ENCODE results near the gene BEAN1. TPM values are rescaled to one million over a fixed set of nuclear protein-coding genes. Genes with fewer than 3 reads are reported as not detected.

Gene BEAN1
- total and polyA plus RNA-seq, 9 of the 15 experiments (the other 6 are each of a cell fraction or from before 2014, with no cell fraction given): not detected

- peak in 1 of 2 experiments; percentile 93; a peak in 2 of 4 replicates for TF ChIP-seq HDAC1 (IDR thresholded peaks at IDR 0.05)
- TF ChIP-seq ELF4 (CRISPR knock-in tag; IDR thresholded peaks at IDR 0.05): no peak
- TF ChIP-seq HDAC2 (IDR thresholded peaks at IDR 0.05): peak; percentile 96
- TF ChIP-seq MXI1 (IDR thresholded peaks at IDR 0.05; ENCODE audit: low read depth, low read length): no peak
- TF ChIP-seq SMAD3 (CRISPR knock-in tag; conservative IDR thresholded peaks at IDR 0.05): no peak
- TF ChIP-seq CBX5 (IDR thresholded peaks at IDR 0.05; ENCODE audit: borderline replicate concordance, low read depth): no peak
- 0 out of 2 replicates have a peak, but pooled peaks have one; percentile 28 for TF ChIP-seq NFIC (IDR thresholded peaks at IDR 0.05)
- TF ChIP-seq, protein P1, sequence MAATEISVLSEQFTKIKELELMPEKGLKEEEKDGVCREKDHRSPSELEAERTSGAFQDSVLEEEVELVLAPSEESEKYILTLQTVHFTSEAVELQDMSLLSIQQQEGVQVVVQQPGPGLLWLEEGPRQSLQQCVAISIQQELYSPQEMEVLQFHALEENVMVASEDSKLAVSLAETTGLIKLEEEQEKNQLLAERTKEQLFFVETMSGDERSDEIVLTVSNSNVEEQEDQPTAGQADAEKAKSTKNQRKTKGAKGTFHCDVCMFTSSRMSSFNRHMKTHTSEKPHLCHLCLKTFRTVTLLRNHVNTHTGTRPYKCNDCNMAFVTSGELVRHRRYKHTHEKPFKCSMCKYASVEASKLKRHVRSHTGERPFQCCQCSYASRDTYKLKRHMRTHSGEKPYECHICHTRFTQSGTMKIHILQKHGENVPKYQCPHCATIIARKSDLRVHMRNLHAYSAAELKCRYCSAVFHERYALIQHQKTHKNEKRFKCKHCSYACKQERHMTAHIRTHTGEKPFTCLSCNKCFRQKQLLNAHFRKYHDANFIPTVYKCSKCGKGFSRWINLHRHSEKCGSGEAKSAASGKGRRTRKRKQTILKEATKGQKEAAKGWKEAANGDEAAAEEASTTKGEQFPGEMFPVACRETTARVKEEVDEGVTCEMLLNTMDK (IDR thresholded peaks at IDR 0.05; ENCODE audit: borderline replicate concordance, insufficient read depth, low read depth, low read length, poor library complexity, severe bottlenecking): no peak
- no peak for TF ChIP-seq ZNF224 (CRISPR knock-in tag; IDR thresholded peaks at IDR 0.05)
- no peak for TF ChIP-seq MIER1 (IDR thresholded peaks at IDR 0.05; ENCODE audit: low read depth)
- TF ChIP-seq MTF1 (CRISPR knock-in tag; IDR thresholded peaks at IDR 0.05; ENCODE audit: borderline replicate concordance): no peak
- TF ChIP-seq PURB (CRISPR knock-in tag; IDR thresholded peaks at IDR 0.05; ENCODE audit: low read depth): no peak
- peak; percentile 27; the same call in 1 of the 2 replicates for TF ChIP-seq STAT5A (IDR thresholded peaks at IDR 0.05; ENCODE audit: borderline replicate concordance, low read length)
- no peak for TF ChIP-seq ZNF133 (CRISPR knock-in tag; IDR thresholded peaks at IDR 0.05)
- TF ChIP-seq TAL1 (IDR thresholded peaks at IDR 0.05): peak; percentile 71
- peak; percentile 92 for TF ChIP-seq TCF3 (CRISPR knock-in tag; IDR thresholded peaks at IDR 0.05)
- peak; percentile 94 to 100 for TF ChIP-seq RCOR1 (IDR thresholded peaks at IDR 0.05; ENCODE audit: borderline replicate concordance in 1 of 2, low read depth in 2 of 2, low read length in 2 of 2)
- peak; percentile 17; the same call in 1 of the 2 replicates for TF ChIP-seq POLR2AphosphoS5 (IDR thresholded peaks at IDR 0.05; ENCODE audit: control insufficient read depth, insufficient read depth, low read depth, low read length)
These were observed 64.0 kb downstream of the BEAN1 start (continued) for GRCh38 chr16:66490774-66491715.

Data from K562 (cell line).